ENCODE measurements around the gene CDC42.
A peak's percentile ranks its signal among the peaks of the same experiment; 100 is the strongest.

CDC42 gene

GRCh38 chr1:22114083-22115012 is 61.8 kb downstream of the CDC42 start:
- peaks cover 27% of the 10 kb centered on the region for H3K36me3 Mint-ChIP-seq
- no peak overlapping the region for H3K4me3 Mint-ChIP-seq
- no peaks in the 10 kb centered on the region for H3K9me3 Mint-ChIP-seq
- DNase-seq: no peak
- H3K27me3 Mint-ChIP-seq: no peaks in the 10 kb centered on the region
- CTCF ChIA-PET: interaction anchor here (0.6 to 0.9 kb wide), 4 partner anchors 9 to 95 kb away, joined by 3 to 5 read pairs (median 4); no protein-coding TSS in a partner anchor
- no peak overlapping the region for H3K27ac Mint-ChIP-seq
- peaks cover 4% of the 10 kb centered on the region for H3K4me1 Mint-ChIP-seq

- H3K9me3 Mint-ChIP-seq: no peaks in the 10 kb centered on the region
- no peak overlapping the region for H3K27ac Mint-ChIP-seq
- H3K36me3 Mint-ChIP-seq: peaks cover 31% of the 10 kb centered on the region
- peaks cover 4% of the 10 kb centered on the region for H3K4me1 Mint-ChIP-seq
- no peak for DNase-seq
- CTCF ChIA-PET: interaction anchor here (0.6 to 0.9 kb wide), 2 partner anchors 10 to 96 kb away, joined by 3 read pairs; no protein-coding TSS in a partner anchor
- no peaks in the 10 kb centered on the region for H3K27me3 Mint-ChIP-seq
- no peak overlapping the region for H3K4me3 Mint-ChIP-seq
Observed at GRCh38 chr1:22115286-22115685, 62.8 kb downstream of the CDC42 start.

GRCh38 chr1:22117238-22117637 is 64.7 kb downstream of the CDC42 start:
- H3K9me3 Mint-ChIP-seq: no peaks in the 10 kb centered on the region
- H3K27me3 Mint-ChIP-seq: no peaks in the 10 kb centered on the region
- H3K27ac Mint-ChIP-seq: no peak overlapping the region
- peak; percentile 16 for DNase-seq
- H3K4me1 Mint-ChIP-seq: peaks cover 4% of the 10 kb centered on the region
- no peak overlapping the region for H3K4me3 Mint-ChIP-seq
- CTCF ChIA-PET: interaction anchor here (0.7 kb wide), 1 partner anchor 11 kb away, joined by 3 read pairs; no protein-coding TSS in a partner anchor
- H3K36me3 Mint-ChIP-seq: peaks cover 23% of the 10 kb centered on the region

GRCh38 chr1:22117851-22118250 is 65.3 kb downstream of the CDC42 start:
- CTCF ChIA-PET: interaction anchor here (0.7 kb wide), 1 partner anchor 12 kb away, joined by 3 read pairs; no protein-coding TSS in a partner anchor
- Mint-ChIP-seq H3K27ac (no peak overlapping the region), H3K4me1 (peaks cover 4% of the 10 kb centered on the region), H3K9me3 (no peaks in the 10 kb centered on the region), H3K27me3 (no peaks in the 10 kb centered on the region), H3K36me3 (peaks cover 20% of the 10 kb centered on the region), H3K4me3 (no peak overlapping the region)
- DNase-seq: peak; percentile 18

- Mint-ChIP-seq H3K9me3 (no peaks in the 10 kb centered on the region), H3K4me3 (no peak overlapping the region), H3K4me1 (peaks cover 4% of the 10 kb centered on the region), H3K27me3 (no peaks in the 10 kb centered on the region), H3K27ac (no peak overlapping the region), H3K36me3 (peaks cover 15% of the 10 kb centered on the region)
- DNase-seq: peak; percentile 19
- CTCF ChIA-PET: no interaction called here
Observed at GRCh38 chr1:22118291-22118992, 65.9 kb downstream of the CDC42 start.

- Mint-ChIP-seq H3K27ac (peak overlapping the region; percentile 25), H3K27me3 (no peaks in the 10 kb centered on the region)
Observed at GRCh38 chr1:22119626-22120468, 67.3 kb downstream of the CDC42 start.

GRCh38 chr1:22120469-22120790 is 67.9 kb downstream of the CDC42 start:
- peaks cover 12% of the 10 kb centered on the region for H3K36me3 Mint-ChIP-seq
- no peak overlapping the region for H3K4me3 Mint-ChIP-seq
- H3K4me1 Mint-ChIP-seq: peaks cover 4% of the 10 kb centered on the region
- H3K27me3 Mint-ChIP-seq: no peaks in the 10 kb centered on the region
- DNase-seq: no peak
- CTCF ChIA-PET: no interaction called here
- H3K9me3 Mint-ChIP-seq: no peaks in the 10 kb centered on the region
- peak overlapping the region; percentile 68 for H3K27ac Mint-ChIP-seq

More at GRCh38 chr1:22119626-22120468, 67.3 kb downstream of the CDC42 start:
- CTCF ChIA-PET: no interaction called here
- H3K4me1 Mint-ChIP-seq: peaks cover 4% of the 10 kb centered on the region
- no peaks in the 10 kb centered on the region for H3K9me3 Mint-ChIP-seq
- peaks cover 14% of the 10 kb centered on the region for H3K36me3 Mint-ChIP-seq
- H3K4me3 Mint-ChIP-seq: no peak overlapping the region
- DNase-seq: no peak

- no peak for DNase-seq
- CTCF ChIA-PET: interaction anchor here (0.7 kb wide), 1 partner anchor 20 kb away, joined by 4 read pairs; no protein-coding TSS in a partner anchor
- Mint-ChIP-seq H3K4me3 (no peak overlapping the region), H3K4me1 (peaks cover 2% of the 10 kb centered on the region), H3K27me3 (no peaks in the 10 kb centered on the region), H3K36me3 (peaks cover 12% of the 10 kb centered on the region), H3K9me3 (no peaks in the 10 kb centered on the region), H3K27ac (no peak overlapping the region)
Observed at GRCh38 chr1:22121421-22121911, 69.0 kb downstream of the CDC42 start.

GRCh38 chr1:22122273-22123070 is 70.0 kb downstream of the CDC42 start:
- H3K9me3 Mint-ChIP-seq: no peaks in the 10 kb centered on the region
- no peak overlapping the region for H3K27ac Mint-ChIP-seq
- peaks cover 2% of the 10 kb centered on the region for H3K4me1 Mint-ChIP-seq
- no peak for DNase-seq
- CTCF ChIA-PET: no interaction called here
- peaks cover 12% of the 10 kb centered on the region for H3K36me3 Mint-ChIP-seq
- no peak overlapping the region for H3K4me3 Mint-ChIP-seq
- H3K27me3 Mint-ChIP-seq: no peaks in the 10 kb centered on the region

- CTCF ChIA-PET: no interaction called here
- Mint-ChIP-seq H3K4me3 (no peak overlapping the region), H3K4me1 (peaks cover 2% of the 10 kb centered on the region), H3K27ac (no peak overlapping the region), H3K36me3 (peaks cover 9% of the 10 kb centered on the region), H3K27me3 (no peaks in the 10 kb centered on the region), H3K9me3 (no peaks in the 10 kb centered on the region)
- DNase-seq: no peak
Observed at GRCh38 chr1:22123071-22123390, 70.5 kb downstream of the CDC42 start.

- Mint-ChIP-seq H3K36me3 (peaks cover 6% of the 10 kb centered on the region), H3K9me3 (no peaks in the 10 kb centered on the region), H3K4me3 (no peak overlapping the region), H3K4me1 (peaks cover under 1% of the 10 kb centered on the region), H3K27ac (no peak overlapping the region), H3K27me3 (no peaks in the 10 kb centered on the region)
- CTCF ChIA-PET: interaction anchor here (0.5 kb wide), 1 partner anchor 14 kb away, joined by 3 read pairs; no protein-coding TSS in a partner anchor
- DNase-seq: no peak
Observed at GRCh38 chr1:22123901-22124404, 71.4 kb downstream of the CDC42 start.

GRCh38 chr1:22124592-22125229 is 72.2 kb downstream of the CDC42 start:
- H3K4me3 Mint-ChIP-seq: no peak overlapping the region
- no peaks in the 10 kb centered on the region for H3K4me1 Mint-ChIP-seq
- H3K27ac Mint-ChIP-seq: no peak overlapping the region
- CTCF ChIA-PET: no interaction called here
- no peak for DNase-seq
- peaks cover under 1% of the 10 kb centered on the region for H3K36me3 Mint-ChIP-seq
- H3K9me3 Mint-ChIP-seq: no peaks in the 10 kb centered on the region
- H3K27me3 Mint-ChIP-seq: no peaks in the 10 kb centered on the region

GRCh38 chr1:22126531-22126930 is 74.0 kb downstream of the CDC42 start:
- Mint-ChIP-seq H3K4me1 (no peaks in the 10 kb centered on the region), H3K36me3 (no peaks in the 10 kb centered on the region), H3K27ac (no peak overlapping the region), H3K9me3 (no peaks in the 10 kb centered on the region), H3K4me3 (no peak overlapping the region), H3K27me3 (no peaks in the 10 kb centered on the region)
- CTCF ChIA-PET: no interaction called here
- no peak for DNase-seq

All from activated naive CD4-positive, alpha-beta T cell treated with anti-CD3 and anti-CD28 coated beads, Interleukin-2, amount 10 ng/mL, durations not matched to agents 7 days and 5 days (primary cell).